OCI-LY7 (cell line): Measurements from ENCODE around the gene HAVCR1.
A peak's percentile ranks its signal among the peaks of the same experiment; 100 is the strongest.

ENCODE experiments used
- CTCF ChIP-seq: fragments of 200-600 bp; sonication (generic); conservative IDR thresholded peaks from 2 replicates; pipeline ENCODE4 v1.5.1; 2014; ENCODE audit warnings: mild to moderate bottlenecking, antibody characterized with exemption, low read length, moderate library complexity, mixed read lengths
- EZH2phosphoT487 ChIP-seq: fragments of 200-600 bp; sonication (generic); IDR thresholded peaks from 2 replicates; pipeline ENCODE4 v1.6.1; 2018; ENCODE audit warnings: low read depth, borderline replicate concordance, mild to moderate bottlenecking, mixed run types, antibody characterized with exemption, low read length, moderate library complexity, mixed read lengths

- TF ChIP-seq CTCF (peak; percentile 97), EZH2phosphoT487 (no peak)
Observed at GRCh38 chr5:157026789-157027424, 32.0 kb downstream of the HAVCR1 start.
